Right cardiac atrium (tissue), 5 donors: ENCODE results near the gene SPEG. TPM values are rescaled to one million over a fixed set of nuclear protein-coding genes. Genes with fewer than 3 reads are reported as not detected.

Experiments
- ATAC-seq, 2 donors: fragments of 200-7000 bp; cut with Tn5 transposase; one replicate each; pipeline versions ENCODE4 v1.8.0 to v1.9.1; 2020; ENCODE audit warnings: moderate library complexity in 2 of 2, mild to moderate bottlenecking in 1 of 2
- DNase-seq, 3 donors: peaks; one replicate each; pipeline ENCODE4 v3.0.0-alpha.2; 2020
- H3K27ac ChIP-seq: one replicate; pipeline ENCODE4 v1.5.1; 2013; ENCODE audit warnings: mild to moderate bottlenecking, low read length, control low read depth, moderate library complexity
- H3K27me3 ChIP-seq: one replicate; pipeline ENCODE4 v1.6.1; 2013; ENCODE audit not compliant: control insufficient read depth, insufficient read depth
- H3K4me1 ChIP-seq: one replicate; pipeline ENCODE4 v1.6.1; 2013; ENCODE audit warnings: low read length; ENCODE audit not compliant: control insufficient read depth, insufficient read depth
- H3K4me3 ChIP-seq: one replicate; pipeline ENCODE4 v1.5.1; 2013; ENCODE audit warnings: low read length, control low read depth
- H3K9me3 ChIP-seq: one replicate; pipeline ENCODE4 v1.6.1; 2013; ENCODE audit warnings: low read length; ENCODE audit not compliant: control insufficient read depth
- WGBS: extraction: QIAGEN DNeasy Blood & Tissue Kit; methylation state at CpG from one replicate; pipeline ENCODE4 v1.1.7; 2013; 5-methylcytosine and 5-hydroxymethylcytosine counted together
- intact Hi-C, 4 donors: fragments of 100-400 bp; cut with DNase I; formaldehyde crosslinking; loops; one replicate each; pipeline versions ENCODE4 v1.11.0 to v1.14.0; 2022 to 2023
- polyA plus RNA-seq: library from polyadenylated mRNA; stranded (reverse); fragments of 200-250 nt; gene quantifications from one replicate; pipeline ENCODE4 v1.2.3, GENCODE V29; 2013
- total RNA-seq, 4 donors: library from RNA; stranded (reverse); fragmentation: NEBNext Ultra II Directional; extraction: Animal tissue kit (Norgen Biotek cat#: 25700); gene quantifications; one replicate each; pipeline ENCODE4 v1.2.1, GENCODE V29; 2021
- donor health status: healthy with polysubstance abuse.
- donor health status: DM: no; HTN: yes; CAD: no.
- donor health status: DM: no; HTN: no; CAD: no.
- donor health status: DM: no; HTN: yes; CAD: no; lungs with severe emphysema.
- donor health status: DM: yes; HTN: yes; CAD: no.

The SPEG gene
- total and polyA plus RNA-seq, 5 donors = 85.5 to 176 (median 157) TPM

- Histone ChIP-seq H3K4me3 (no peak overlapping the region), H3K9me3 (no peaks in the 10 kb centered on the region), H3K4me1 (no peaks in the 10 kb centered on the region), H3K27ac (no peak overlapping the region), H3K27me3 (no peaks in the 10 kb centered on the region)
- ATAC-seq = no peak
- peak in 1 of 3 donors; percentile 60 for DNase-seq
- WGBS = 93% methylated on average over 46 of the region's 46 CpGs
- intact Hi-C loops = loop anchor here (5.0 to 10.0 kb wide), 4 partner anchors 48 to 155 kb away; no protein-coding TSS in a partner anchor
Observed at GRCh38 chr2:219539926-219540678, 105.5 kb downstream of the SPEG start.

GRCh38 chr2:219540784-219541504, 106.3 kb downstream of the SPEG start:
- H3K9me3 ChIP-seq = no peaks in the 10 kb centered on the region
- DNase-seq = peak in 1 of 3 donors; percentile 49
- no peaks in the 10 kb centered on the region for H3K27me3 ChIP-seq
- ATAC-seq = no peak
- intact Hi-C loops = loop anchor here in 3 of 4 donors (5.0 to 10.0 kb wide), 3 partner anchors 101 to 154 kb away; no protein-coding TSS in a partner anchor
- WGBS = 89% methylated on average over 12 of the region's 12 CpGs
- H3K4me3 ChIP-seq = no peak overlapping the region
- H3K4me1 ChIP-seq = no peaks in the 10 kb centered on the region
- H3K27ac ChIP-seq = no peak overlapping the region

- ATAC-seq = peak in 1 of 2 donors; percentile 4
- no peaks in the 10 kb centered on the region for H3K27me3 ChIP-seq
- H3K4me3 ChIP-seq = no peak overlapping the region
- DNase-seq = peak; percentile 73 to 91 (median 91)
- H3K27ac ChIP-seq = no peak overlapping the region
- no peaks in the 10 kb centered on the region for H3K4me1 ChIP-seq
- H3K9me3 ChIP-seq = no peaks in the 10 kb centered on the region
- intact Hi-C loops = loop anchor here in 3 of 4 donors (5.0 to 10.0 kb wide), 3 partner anchors 101 to 153 kb away; no protein-coding TSS in a partner anchor
- 13% methylated on average over 48 of the region's 48 CpGs for WGBS
Observed at GRCh38 chr2:219541611-219542180, 107.1 kb downstream of the SPEG start.

- WGBS = under 1% methylated on average over 66 of the region's 66 CpGs
- Histone ChIP-seq H3K27me3 (no peaks in the 10 kb centered on the region), H3K27ac (peak overlapping the region; percentile 71), H3K4me1 (no peaks in the 10 kb centered on the region), H3K9me3 (no peaks in the 10 kb centered on the region), H3K4me3 (peak overlapping the region; percentile 81)
- intact Hi-C loops = loop anchor here in 3 of 4 donors (5.0 to 10.0 kb wide), 3 partner anchors 99 to 152 kb away; no protein-coding TSS in a partner anchor
- ATAC-seq = peak; percentile 36 to 40
- DNase-seq = no peak
Observed at GRCh38 chr2:219542931-219543595, 108.4 kb downstream of the SPEG start.

GRCh38 chr2:219543596-219544358, 109.1 kb downstream of the SPEG start, which contains the start of the genes CHPF and TMEM198:
CHPF (minus strand) TSS chr2:219543809; CDS start chr2:219543538, 271 bp downstream.
TMEM198 (plus strand) TSS chr2:219544028; CDS start chr2:219544728, 700 bp downstream.
- no peaks in the 10 kb centered on the region for H3K4me1 ChIP-seq
- no peaks in the 10 kb centered on the region for H3K27me3 ChIP-seq
- H3K4me3 ChIP-seq = peak within 1 kb of the TSS; percentile 81
- H3K9me3 ChIP-seq = no peaks in the 10 kb centered on the region
- peak within 1 kb of the TSS; percentile 71 for H3K27ac ChIP-seq
- peak; percentile 93 to 95 for ATAC-seq
- WGBS = under 1% methylated on average over 74 of the region's 75 CpGs
- intact Hi-C loops = loop anchor here in 3 of 4 donors (5.0 to 10.0 kb wide), 3 partner anchors 99 to 151 kb away; no protein-coding TSS in a partner anchor
- DNase-seq = peak; percentile 99 to 100 (median 99)

- WGBS = 43% methylated on average over 9 of the region's 9 CpGs
- no peaks in the 10 kb centered on the region for H3K27me3 ChIP-seq
- H3K4me1 ChIP-seq = no peaks in the 10 kb centered on the region
- peak overlapping the region; percentile 81 for H3K4me3 ChIP-seq
- no peak for ATAC-seq
- no peak for DNase-seq
- no peak overlapping the region for H3K27ac ChIP-seq
- no peaks in the 10 kb centered on the region for H3K9me3 ChIP-seq
- intact Hi-C loops = loop anchor here in 3 of 4 donors (5.0 to 10.0 kb wide), 3 partner anchors 98 to 150 kb away; no protein-coding TSS in a partner anchor
Observed at GRCh38 chr2:219544567-219544966, 109.9 kb downstream of the SPEG start.

GRCh38 chr2:219545295-219545942, 110.8 kb downstream of the SPEG start:
- no peak overlapping the region for H3K27ac ChIP-seq
- 87% methylated on average over 3 of the region's 3 CpGs for WGBS
- H3K4me1 ChIP-seq = no peaks in the 10 kb centered on the region
- H3K9me3 ChIP-seq = no peaks in the 10 kb centered on the region
- no peak for DNase-seq
- H3K4me3 ChIP-seq = no peak overlapping the region
- no peak for ATAC-seq
- no peaks in the 10 kb centered on the region for H3K27me3 ChIP-seq
- intact Hi-C loops = loop anchor here in 1 of 4 donors (10.0 kb wide), 1 partner anchor 149 kb away; no protein-coding TSS in a partner anchor

- no peaks in the 10 kb centered on the region for H3K4me1 ChIP-seq
- no peak for ATAC-seq
- WGBS = 69% methylated on average over 4 of the region's 4 CpGs
- H3K27ac ChIP-seq = no peak overlapping the region
- intact Hi-C loops = loop anchor here in 1 of 4 donors (10.0 kb wide), 1 partner anchor 149 kb away; no protein-coding TSS in a partner anchor
- no peaks in the 10 kb centered on the region for H3K9me3 ChIP-seq
- H3K4me3 ChIP-seq = no peak overlapping the region
- peak in 1 of 3 donors; percentile 6 for DNase-seq
- H3K27me3 ChIP-seq = no peaks in the 10 kb centered on the region
Observed at GRCh38 chr2:219545943-219546352, 111.3 kb downstream of the SPEG start.

- DNase-seq (peak in 1 of 3 donors; percentile 38), ATAC-seq (no peak)
- 93% methylated on average over 26 of the region's 26 CpGs for WGBS
Observed at GRCh38 chr2:219547621-219548020, 113.0 kb downstream of the SPEG start.

More at GRCh38 chr2:219547621-219548020, 113.0 kb downstream of the SPEG start:
- no peaks in the 10 kb centered on the region for H3K9me3 ChIP-seq
- H3K27ac ChIP-seq = no peak overlapping the region
- no peak overlapping the region for H3K4me3 ChIP-seq
- intact Hi-C loops = loop anchor here in 1 of 4 donors (10.0 kb wide), 1 partner anchor 147 kb away; no protein-coding TSS in a partner anchor
- H3K27me3 ChIP-seq = no peaks in the 10 kb centered on the region
- peaks cover 2% of the 10 kb centered on the region for H3K4me1 ChIP-seq
